CD4-positive, alpha-beta T cell treated with Interleukin-17A for 1 hour (primary cell): ENCODE data around the gene HINT2.

Source experiments
- DNase-seq: peaks from one replicate; pipeline ENCODE4 v3.0.0-alpha.2; 2020

The HINT2 gene

GRCh38 chr9:35814841-35815543 lies at the start of gene HINT2:
TSS of gene HINT2 (minus strand) at chr9:35815042. CDS start at chr9:35814979, 63 bp downstream.
- peak; percentile 98 for DNase-seq

GRCh38 chr9:35863583-35863982 lies 48.7 kb upstream of the HINT2 start:
- DNase-seq: no peak

GRCh38 chr9:35862328-35862727 lies 47.5 kb upstream of the HINT2 start:
- no peak for DNase-seq

GRCh38 chr9:35861161-35861897 lies 46.5 kb upstream of the HINT2 start:
- no peak for DNase-seq

GRCh38 chr9:35859990-35860339 lies 45.1 kb upstream of the HINT2 start:
- DNase-seq: no peak

- DNase-seq: peak; percentile 8
These were observed 44.6 kb upstream of the HINT2 start for GRCh38 chr9:35859310-35859989.

- no peak for DNase-seq
These were observed 43.6 kb upstream of the HINT2 start for GRCh38 chr9:35858458-35858857.

- no peak for DNase-seq
These were observed 42.0 kb upstream of the HINT2 start for GRCh38 chr9:35856882-35857281.

- no peak for DNase-seq
These were observed 41.4 kb upstream of the HINT2 start for GRCh38 chr9:35856206-35856605.

GRCh38 chr9:35854091-35854762 lies 39.4 kb upstream of the HINT2 start:
- DNase-seq: no peak

- DNase-seq: no peak
These were observed 38.3 kb upstream of the HINT2 start for GRCh38 chr9:35852876-35853865.

- DNase-seq: no peak
These were observed 37.5 kb upstream of the HINT2 start for GRCh38 chr9:35852267-35852815.

GRCh38 chr9:35847792-35848572 lies 33.1 kb upstream of the HINT2 start:
- DNase-seq: no peak

GRCh38 chr9:35845824-35846771 lies 31.3 kb upstream of the HINT2 start:
- DNase-seq: no peak

- peak; percentile 61 for DNase-seq
These were observed 29.9 kb upstream of the HINT2 start for GRCh38 chr9:35844628-35845270.

- no peak for DNase-seq
These were observed 28.0 kb upstream of the HINT2 start for GRCh38 chr9:35842795-35843194.

- no peak for DNase-seq
These were observed 27.3 kb upstream of the HINT2 start for GRCh38 chr9:35842020-35842745.

- DNase-seq: no peak
These were observed 26.7 kb upstream of the HINT2 start for GRCh38 chr9:35841645-35841900.
